Thyroid gland (tissue), 4 donors: ENCODE results near the gene UNC45B.

Source experiments
- CTCF ChIP-seq, 6 experiments: fragments of 200-600 bp in 3 of 6; fragments of 450-650 bp in 3 of 6; sonication (generic) in 3 of 6; IDR thresholded peaks; one replicate each; pipeline ENCODE4 v1.5.1; 2016 to 2019; ENCODE audit warnings: antibody characterized with exemption in 6 of 6, mild to moderate bottlenecking in 2 of 6, inconsistent platforms in 1 of 6, moderate library complexity in 1 of 6
- POLR2A ChIP-seq, 2 donors: fragments of 450-650 bp; IDR thresholded peaks; one replicate each; pipeline ENCODE4 v1.6.1; 2017; ENCODE audit warnings: antibody characterized with exemption in 2 of 2, mild to moderate bottlenecking in 2 of 2, moderate library complexity in 1 of 2

GRCh38 chr17:35189291-35189690 lies 41.7 kb downstream of the UNC45B start:
- TF ChIP-seq CTCF (IDR thresholded peaks at IDR 0.05) (no peak), POLR2A (IDR thresholded peaks at IDR 0.05) (no peak)
